Endometrium (tissue), 2 donors: ENCODE data around the gene HPN.

Experiments
- FAIRE-seq: peaks from 2 replicates; lab custom pipeline; 2012; peaks lifted over from hg19 to GRCh38; lab: Jason Lieb, UNC
- donor health status: control.
- donor health status: control.

Gene HPN

DNA sequence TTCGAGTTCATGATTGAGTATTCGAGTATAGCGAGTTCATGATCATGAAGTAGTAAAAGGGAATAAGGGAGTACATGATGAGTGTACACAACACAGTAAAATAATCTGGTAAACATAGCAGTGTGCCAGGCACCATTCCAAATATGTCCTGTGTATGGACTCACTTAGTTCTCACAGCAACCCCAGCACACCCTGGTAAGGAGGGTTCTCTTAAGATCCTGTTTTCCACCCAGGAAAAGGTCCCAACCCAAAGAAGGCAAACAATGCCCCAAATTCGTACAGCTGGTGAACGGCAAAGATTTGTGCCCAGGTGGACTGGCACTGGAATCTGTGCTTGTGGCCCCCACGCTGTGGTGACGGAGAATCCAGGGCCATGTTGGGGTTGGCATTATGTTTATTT, 21.4 kb downstream of the HPN start:
- no peak for FAIRE-seq

DNA sequence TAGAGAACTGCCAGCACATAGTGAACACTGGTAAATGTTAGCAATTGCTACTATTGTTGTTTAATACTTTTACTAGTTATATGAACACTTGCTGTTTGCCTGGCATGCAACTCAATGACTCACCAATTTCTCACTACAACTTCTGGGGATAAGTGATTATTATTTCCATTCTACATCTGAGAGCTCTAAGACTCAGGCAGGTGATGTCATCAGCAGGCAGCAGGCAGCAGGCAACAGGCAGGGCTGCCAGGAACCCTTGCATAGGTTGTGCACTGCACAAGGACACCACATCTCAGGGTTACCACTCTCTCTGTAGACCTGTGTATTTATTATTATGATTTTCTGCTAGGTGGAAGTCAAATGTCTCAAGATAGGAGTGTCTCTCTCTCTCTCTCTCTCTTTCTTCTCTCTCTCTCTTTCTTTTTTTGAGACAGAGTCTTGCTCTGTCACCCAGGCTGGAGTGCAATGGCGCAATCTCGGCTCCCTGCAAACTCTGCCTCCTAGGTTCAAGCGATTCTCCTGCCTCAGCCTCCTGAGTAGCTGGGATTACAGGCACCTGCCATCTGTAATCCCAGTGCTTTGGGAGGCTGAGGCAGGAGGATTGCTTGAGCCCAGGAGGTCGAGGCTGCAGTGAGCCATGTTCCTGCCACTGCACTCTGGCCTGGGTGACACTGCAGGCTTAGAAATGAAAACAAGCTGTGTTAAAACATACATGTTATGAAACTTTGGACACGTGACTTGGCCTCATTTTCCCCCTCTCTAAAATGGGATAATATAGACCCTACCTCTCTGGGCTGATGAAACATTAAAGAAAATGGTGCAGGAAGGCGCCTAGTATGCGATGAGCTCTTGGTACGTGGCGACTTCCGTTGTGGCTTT, 22.7 kb downstream of the HPN start:
- no peak for FAIRE-seq

DNA sequence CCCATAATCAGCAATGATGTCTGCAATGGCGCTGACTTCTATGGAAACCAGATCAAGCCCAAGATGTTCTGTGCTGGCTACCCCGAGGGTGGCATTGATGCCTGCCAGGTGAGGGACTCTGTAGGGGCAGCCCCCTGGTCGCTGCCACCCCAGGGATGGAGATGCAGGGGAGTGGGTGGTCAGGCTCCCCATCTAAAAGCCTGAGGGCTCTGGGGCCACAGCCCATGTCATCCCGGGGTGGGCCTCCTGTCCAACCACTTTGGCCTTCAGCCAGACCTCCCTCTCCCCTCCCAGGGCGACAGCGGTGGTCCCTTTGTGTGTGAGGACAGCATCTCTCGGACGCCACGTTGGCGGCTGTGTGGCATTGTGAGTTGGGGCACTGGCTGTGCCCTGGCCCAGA, 24.1 kb downstream of the HPN start:
- no peak for FAIRE-seq

DNA sequence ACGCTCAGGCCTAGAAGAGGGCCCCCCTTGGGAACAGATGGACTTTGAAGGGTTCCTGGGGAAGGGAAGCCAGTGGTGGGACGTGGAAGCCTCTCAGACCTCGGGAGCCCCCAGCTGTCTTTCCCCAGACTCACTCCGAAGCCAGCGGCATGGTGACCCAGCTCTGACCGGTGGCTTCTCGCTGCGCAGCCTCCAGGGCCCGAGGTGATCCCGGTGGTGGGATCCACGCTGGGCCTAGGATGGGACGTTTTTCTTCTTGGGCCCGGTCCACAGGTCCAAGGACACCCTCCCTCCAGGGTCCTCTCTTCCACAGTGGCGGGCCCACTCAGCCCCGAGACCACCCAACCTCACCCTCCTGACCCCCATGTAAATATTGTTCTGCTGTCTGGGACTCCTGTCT, 24.6 kb downstream of the HPN start:
- no peak for FAIRE-seq

DNA sequence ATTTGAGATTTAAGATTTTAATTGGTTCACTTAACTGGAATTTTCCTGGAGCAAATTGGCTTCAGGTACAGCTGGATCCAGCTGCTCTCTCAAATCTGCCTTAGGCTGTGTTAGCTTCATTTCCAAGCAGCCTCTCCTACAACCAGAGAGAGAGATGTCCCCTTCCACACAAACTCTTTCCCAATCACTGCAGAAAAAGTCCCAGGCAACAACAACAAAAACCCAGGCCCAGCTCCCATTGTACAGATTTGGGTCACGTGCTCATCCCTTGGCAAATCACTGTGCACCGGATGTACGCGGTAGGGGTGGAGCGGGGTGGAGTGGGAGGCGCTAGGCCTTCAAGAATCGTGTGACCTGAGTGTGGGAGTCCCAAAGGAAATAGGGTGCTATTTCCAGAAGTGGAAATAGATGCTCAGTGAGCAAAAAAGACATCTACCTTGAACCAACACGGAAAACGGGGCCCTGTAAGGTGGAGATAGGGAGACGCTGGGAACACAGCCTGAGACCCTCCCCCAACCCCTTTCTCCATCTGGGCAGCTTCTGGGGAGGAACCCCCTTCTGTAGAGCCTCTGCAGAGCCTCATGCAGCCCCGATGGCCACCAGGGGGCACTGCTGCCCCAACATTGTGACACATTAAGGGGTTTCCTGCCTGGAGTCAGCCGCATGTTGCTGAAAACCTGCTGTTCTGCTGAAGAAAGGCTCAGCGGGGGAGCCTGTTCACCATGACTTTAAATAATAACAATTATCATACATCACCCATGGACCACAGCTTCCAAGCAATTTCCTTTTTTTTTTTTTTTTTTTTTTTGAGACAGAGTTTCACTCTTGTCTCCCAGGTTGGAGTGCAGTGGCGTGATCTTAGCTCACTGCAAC, 25.4 kb downstream of the HPN start:
- FAIRE-seq = no peak

DNA sequence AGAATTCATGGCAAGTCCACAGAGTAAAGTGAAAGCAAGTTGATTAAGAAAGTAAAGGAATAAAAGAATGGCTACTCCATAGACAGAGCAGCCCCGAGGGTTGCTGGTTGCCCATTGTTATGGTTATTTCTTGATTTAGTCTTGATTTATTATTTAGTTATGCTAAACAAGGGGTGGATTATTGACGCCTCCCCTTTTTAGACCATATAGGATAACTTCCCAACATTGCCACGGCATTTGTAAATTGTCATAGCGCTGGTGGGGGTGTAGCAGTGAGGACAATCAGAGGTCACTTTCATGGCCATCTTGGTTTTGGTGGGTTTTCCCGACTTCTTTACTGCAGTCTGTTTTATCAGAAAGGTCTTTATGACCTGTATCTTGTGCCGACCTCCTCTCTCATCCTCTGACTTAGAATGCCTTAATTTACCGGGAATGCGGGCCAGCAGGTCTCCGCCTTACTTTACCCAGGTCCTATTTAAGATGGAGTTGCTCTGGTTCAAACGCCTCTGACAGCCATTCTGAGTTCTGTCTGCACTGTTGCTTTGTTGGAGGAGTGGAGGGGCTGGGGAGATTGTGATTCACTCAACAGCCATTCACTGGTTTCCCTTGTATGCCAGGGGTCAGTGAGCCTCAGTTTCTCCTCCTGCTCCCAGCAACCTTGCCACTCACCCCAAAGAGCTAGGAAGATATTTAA, 27.6 kb downstream of the HPN start:
- FAIRE-seq = no peak

DNA sequence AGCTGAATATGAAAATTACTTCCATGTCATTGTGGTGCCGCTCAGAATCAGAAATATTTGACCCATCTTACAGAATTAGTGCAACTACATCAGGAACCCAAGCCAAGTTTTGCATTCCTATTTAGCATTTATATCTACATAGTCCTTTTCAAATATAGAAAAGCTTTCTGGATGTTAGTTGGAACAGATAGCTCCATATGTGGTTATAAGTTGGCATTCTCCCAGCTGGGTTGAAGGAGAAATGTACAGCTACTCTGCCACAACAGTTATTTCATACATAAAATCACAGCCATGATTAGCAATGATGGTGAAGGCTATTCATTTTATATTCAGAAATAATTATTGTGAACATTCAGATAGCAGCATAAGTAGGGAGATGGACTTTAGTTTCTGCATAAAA, 28.2 kb downstream of the HPN start:
- FAIRE-seq = no peak

DNA sequence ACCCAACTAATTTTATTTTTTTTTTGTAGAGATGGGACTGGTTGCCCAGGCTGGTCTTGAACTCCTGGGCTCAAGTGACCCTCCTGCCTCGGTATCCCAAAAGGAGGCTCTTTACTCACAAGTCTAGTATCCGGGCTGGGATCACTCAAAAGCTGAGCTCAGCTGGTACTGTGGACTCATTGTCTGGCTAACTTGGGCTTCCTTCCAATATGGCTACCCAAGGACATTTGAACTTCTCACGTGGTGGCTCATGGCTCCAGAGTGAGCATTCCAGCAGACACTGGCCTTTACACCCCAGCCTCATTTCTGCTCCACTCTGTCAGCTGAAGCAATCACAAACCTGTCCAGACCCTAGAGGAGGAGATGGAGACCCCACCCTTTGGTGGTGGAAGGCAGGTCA, 28.9 kb downstream of the HPN start:
- FAIRE-seq = no peak

DNA sequence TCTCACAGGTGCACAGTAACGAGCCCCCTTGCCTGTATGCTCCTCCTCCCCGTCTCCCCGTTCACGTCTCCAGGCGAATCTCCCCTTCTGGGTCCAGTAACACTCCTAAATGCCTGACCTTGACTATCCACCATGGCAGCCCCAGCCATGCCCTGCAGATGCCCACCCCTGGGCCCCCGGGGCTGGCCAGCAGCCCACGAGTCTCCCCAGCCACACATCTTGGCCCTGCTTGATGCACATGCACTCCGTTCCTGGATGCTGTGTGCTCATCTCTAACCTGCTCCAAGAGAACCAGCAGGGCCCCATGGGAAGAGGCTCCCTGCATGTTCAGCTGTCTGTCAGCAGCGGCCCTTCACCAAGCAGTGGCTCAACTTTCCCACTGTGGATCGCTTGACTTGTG, 32.0 kb downstream of the HPN start:
- no peak for FAIRE-seq

DNA sequence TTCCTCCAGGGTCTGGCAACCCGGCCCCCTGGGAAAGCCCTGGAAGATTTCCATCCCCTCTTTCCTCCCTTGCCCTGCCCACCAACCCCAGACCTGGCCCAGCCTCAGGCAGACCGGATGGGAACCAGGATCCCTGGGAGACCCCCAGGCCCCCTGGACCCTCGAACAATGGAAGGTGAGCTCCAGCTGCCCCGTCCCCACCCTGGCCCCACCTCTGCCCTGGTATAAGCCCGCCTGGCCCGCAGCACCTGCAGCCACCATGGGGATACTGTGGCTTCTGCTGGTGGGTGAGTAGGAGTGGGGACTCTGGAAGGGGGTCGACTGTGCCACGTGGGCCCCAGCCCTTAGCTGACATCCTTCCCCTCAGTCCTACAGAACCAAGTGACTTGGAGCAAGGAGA, 32.4 kb downstream of the HPN start:
- FAIRE-seq = no peak

DNA sequence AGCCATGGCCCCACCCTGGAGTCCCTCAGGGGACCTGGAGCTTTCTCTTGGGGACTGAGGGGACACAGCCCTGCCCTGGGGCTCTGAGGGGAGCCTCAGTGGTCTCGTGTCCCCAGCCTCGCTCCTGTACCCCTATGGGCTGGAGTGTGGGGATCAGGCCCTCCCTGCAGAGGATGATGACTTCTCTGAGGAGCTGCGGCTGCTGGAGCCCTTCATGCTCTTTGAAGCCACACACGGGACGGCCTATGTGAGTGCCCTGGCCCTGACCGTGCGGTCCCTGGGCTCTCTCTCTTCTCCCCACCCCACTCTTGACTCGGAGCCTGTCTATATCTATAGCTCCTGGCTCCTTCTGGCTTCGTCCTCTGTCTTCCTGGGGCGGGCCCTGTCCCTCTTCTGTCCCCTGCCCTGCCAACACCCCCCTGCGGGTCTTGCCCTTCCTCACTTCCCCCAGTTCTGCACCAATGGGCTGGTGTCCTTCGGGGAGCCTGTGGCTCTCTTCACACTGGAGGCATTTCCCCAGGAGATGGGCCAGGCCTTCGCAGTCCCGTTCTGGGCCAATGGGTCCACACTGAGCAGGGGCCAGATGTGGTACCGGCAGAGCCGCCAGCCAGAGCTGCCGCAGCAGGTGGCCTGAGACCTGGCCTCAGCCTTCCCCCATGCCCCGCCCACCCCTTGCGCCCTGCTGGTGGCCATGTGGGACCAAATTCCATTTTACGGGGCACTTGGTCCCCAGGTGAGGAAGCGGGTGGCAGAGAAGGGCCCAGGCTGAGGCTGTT, 33.1 kb downstream of the HPN start:
- no peak for FAIRE-seq

DNA sequence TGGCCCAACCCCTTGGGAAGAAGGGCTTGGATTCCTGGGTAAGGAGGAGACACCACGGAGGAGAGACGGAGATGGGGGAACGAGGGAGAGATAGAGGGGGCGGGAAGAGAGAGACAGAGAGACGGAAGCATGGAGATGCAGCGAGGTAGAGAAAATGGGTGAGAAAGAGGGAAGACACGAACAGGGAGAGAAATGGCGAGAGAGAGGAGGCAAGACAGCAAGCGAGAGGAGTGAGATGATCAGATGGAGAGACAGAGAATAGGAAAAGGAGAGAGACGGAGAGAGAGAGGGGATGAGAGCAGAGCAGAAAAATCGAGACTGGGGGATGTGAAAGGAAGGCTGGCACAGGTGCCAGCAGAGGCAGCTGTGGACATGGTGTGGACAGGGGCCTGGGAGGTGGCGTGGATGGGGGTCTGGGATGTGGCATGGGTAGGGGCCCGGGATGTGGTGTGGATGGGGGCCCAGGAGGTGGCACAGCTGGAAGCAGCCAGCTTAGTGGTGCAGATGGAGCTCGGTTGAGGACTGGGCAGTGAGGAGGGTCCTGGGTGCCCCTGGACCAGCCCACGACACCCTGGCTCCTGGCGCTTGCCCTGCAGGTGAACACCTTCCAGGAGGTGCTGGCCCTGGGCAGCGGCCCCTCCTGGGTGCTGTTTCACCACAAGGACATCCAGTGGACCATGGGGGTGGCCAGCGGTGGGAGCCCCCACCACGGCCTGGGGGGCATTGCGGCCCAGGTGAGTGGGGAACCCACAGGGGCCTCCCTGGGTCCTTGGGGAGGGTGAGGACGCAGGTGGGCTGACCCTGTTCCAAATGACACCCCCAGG, 33.9 kb downstream of the HPN start:
- no peak for FAIRE-seq

DNA sequence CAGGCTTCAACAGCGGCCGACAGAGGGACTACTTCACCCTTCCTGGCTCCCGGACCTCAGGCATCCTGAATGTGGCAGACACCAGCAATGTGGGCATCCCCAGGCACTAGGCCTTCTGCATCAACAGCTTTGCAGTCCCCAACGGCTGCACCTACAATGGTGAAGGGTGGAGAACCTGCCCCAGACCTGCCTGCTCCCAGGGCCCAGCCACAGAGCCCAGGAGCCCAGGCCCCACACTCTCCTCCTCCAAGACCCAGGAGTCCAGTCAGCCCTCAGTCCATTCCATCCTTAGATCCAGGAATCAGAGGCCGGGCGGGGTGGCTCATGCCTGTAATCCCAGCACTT, 34.5 kb downstream of the HPN start:
- no peak for FAIRE-seq

DNA sequence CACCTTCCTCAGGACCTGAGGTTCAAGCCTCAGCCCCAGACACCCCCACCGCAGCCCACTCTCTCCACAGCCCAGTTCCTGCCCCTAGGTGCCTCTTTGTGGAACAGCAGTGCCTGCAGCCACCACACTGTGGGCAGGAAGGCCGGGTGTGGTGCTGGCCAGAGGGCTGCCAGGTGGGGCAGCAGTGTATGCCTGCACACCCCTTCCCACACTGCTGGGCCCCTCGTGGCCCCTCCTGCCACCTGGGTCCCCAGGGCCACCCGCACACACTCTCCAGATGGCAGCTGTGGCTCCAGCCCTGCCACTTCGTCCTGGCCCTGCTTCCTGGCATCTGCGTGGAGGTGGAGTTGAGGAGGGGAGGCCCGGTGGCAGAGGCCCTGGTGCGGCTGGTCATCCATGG, 35.1 kb downstream of the HPN start:
- FAIRE-seq = no peak

DNA sequence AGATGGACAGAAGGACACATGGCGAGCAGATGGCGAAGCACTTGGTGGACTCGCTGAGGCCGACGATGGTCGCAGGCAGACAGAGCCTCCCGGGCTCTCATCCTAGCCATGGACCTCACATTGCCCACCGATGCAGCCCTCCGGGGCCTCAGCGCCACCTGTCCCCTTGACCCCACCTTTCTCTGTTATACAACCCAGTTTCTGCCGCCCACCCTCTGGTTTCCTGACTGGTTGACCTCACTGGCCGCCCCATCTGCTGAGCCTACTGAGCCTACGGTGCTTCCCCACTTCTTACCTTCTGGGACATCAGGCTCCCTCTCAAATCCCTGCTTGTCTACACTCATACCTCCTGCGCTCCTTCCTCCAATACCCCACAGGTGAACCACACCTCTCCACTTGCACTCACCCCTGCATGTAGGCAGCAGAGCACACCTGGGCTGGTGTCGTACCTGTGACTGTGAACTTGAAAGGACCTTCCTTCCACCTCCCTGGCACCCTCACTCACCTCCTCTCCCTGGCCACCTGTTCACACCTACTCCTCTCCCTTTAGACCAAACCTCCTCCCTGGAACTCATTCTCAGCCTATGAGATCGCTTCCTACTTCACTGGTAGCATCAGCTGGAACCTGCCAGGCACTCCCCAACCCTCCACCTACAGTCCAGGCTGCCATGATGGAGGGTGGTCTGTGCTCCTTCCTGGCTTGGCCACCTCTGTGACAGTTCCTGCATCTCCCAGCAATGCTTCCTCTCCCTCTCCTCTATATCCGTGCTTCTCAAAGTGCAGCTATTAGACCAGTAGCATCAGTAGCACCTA, 36.1 kb downstream of the HPN start:
- FAIRE-seq = no peak

DNA sequence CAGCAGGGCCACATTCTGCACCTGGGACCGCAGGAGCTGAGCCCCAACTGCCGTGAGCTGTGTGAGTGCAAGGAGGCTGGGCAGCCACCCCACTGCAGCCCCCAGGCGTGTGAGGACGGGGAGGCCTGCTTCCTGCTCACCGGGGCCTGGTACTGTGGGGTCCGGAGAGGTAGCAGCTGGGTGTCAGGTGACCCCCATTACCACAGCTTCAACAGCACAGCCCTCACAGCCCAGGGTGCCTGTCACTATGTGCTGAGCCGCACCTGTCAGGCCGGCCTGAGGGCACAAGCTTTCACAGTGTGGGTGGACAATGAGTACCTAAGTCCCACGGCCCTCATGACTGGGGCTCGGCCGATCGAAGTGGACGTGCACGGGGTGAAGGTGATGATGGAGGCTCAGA, 38.3 kb downstream of the HPN start:
- no peak for FAIRE-seq

DNA sequence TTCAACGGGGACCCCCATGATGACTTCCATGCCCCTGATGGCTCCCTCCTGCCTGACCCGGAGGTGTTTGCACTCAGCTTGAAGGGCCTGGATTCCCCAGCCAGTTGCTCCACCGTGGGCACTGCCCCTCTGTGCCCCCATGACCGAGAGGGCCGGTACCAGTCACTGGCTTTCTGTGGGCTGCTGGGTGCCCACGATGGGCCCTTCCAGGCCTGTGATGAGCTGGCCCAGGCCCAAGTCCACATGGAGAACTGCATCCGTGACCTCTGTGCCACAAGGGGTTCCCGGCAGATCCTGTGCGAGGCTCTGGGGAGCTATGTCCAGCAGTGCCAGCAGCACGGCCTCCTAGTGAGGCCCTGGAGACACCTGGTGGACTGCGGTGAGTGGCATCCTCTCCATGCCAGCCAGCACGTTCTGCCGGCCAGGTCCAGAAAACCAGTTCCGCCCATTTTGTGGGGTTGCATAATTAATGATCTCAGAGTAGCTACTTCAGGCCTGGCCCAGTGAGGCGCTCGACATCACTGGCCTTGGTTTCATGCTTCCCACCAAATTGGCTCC, 39.2 kb downstream of the HPN start:
- no peak for FAIRE-seq

DNA sequence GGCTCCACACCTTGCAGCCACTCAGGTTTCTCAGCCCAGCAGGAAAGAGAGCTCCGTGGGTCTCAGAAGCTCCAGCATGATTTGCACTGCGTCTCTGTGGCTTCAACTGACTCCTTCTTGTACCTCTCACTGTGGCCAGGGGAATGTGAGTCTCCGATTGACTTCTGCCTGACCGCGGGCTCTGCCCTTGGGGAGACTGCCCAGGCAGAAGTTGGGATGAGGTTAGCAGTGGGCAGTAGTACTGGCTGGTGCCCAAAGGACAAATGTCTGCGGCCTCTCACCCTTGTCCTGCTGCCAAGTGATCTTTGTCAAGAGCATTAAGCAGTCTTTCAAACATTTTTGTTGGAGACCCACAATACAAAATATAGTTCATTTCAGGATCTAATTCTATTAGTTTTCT, 39.7 kb downstream of the HPN start:
- no peak for FAIRE-seq

DNA sequence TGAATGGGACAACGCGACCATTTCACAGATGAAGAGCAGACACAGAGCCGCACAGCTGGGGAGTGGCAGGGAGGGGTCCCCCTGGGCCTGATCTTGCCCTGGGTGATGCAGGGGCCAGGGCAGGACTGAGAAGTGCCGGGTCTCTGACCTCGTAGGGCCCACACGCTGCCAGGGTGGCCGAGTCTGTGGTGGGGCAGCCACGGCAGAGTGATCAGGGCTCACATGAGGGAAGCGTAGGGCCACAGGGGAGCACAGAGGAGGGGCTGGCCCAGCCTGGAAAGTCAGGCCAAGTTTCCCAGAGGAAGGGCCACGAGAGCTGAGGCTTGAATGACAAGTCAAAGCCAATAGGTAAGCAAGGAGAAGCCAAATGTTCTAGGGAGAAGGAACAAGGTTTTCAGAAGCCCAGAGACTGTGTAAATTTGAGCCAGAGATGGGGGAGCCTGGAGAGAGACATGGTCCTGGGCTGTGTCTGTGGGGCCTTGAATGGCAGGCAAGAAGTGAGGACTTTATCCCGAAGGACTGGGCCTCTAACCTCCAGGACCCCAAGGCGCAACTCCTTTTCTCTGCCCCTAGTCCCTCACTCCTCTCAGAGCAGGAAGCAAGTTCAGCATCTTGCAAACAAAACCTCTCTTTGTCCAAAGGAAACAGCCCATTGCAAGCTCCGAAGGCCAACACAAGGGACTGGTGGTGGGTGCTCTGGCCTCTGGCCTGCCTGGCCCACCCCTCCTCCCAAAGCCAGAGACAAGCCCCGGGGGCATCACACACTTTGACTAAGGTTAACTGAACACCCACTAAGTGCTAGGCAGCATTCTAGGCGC, 42.4 kb downstream of the HPN start:
- no peak for FAIRE-seq

DNA sequence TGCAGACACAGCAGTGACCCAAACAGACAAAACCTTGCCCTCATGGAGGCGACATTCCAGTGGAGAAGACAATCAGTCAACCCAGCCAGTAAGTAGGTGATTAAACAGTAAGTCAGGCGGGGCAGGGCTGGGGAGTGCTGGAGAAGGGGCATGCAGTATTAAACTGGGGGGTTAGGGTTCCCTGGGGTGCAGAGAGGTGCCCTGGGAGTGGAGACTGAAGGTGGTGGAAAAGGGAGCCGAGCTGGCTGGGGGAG, 42.9 kb downstream of the HPN start:
- no peak for FAIRE-seq
